ENCODE results near the gene CREB3L4. TPM values are rescaled to one million over a fixed set of nuclear protein-coding genes. Genes with fewer than 3 reads are reported as not detected.

CREB3L4 gene, protein sequence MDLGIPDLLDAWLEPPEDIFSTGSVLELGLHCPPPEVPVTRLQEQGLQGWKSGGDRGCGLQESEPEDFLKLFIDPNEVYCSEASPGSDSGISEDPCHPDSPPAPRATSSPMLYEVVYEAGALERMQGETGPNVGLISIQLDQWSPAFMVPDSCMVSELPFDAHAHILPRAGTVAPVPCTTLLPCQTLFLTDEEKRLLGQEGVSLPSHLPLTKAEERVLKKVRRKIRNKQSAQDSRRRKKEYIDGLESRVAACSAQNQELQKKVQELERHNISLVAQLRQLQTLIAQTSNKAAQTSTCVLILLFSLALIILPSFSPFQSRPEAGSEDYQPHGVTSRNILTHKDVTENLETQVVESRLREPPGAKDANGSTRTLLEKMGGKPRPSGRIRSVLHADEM
- total RNA-seq = 10 to 100 TPM in 1 of 2 experiments, 1 to 10 TPM in 1; 8.2 to 10.0 TPM

DNA sequence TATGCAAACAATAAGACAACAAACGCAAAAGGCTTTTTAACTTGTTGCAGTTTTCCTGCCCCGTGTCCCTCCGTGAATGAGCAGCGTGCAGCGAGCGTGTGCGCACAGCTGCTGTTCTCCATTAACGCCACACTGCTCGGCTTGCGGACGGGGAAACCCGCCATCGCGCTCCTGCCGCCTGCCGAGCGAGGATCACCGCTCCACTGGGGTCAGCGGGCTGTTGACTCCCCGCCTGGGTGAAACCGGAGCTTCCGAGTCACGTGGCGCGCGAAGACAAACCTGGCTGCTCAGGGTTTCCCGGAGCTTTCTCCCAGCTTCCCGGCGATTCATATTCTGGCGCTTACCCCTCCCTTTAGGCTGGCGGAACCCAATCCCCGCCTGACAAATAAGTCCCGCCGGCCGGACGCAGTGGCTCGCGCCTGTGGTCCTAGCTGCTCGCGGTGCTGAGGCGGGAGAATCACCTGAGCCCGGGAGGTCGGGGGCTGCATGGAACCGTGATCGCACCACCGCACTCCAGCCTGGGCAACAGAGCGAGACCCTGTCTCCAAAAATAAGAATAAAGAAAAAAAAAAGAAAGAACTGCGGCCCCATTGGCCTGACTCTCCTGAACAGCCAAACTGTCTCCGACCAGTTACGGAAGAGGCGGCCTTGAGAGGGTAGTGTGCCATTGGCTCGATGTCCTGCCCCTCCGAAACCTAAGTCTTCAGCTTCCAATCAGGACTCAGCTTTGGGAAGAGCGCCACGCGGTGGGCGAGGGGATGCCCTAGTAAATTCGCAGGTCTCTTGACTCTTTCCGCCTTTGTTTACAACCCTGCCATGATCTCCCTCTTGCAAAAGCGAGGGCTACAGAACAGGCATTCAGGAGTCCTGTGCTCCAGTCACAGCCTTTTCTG is at the start of gene CREB3L4:
TSS of gene CREB3L4 (plus strand) at position 796 of the 893 bp plus-strand sequence. CDS start 624 bp downstream, outside the sequence.
- Mint-ChIP-seq H3K4me3 (peak within 1 kb of the TSS; percentile 96), H3K4me1 (peaks cover 51% of the 10 kb centered on the region), H3K9me3 (no peaks in the 10 kb centered on the region), H3K27me3 (no peaks in the 10 kb centered on the region), H3K27ac (peak within 1 kb of the TSS; percentile 95), H3K36me3 (peaks cover 3% of the 10 kb centered on the region)
- peak; percentile 87 for ATAC-seq (ENCODE audit: low read depth)
- POLR2A ChIA-PET = interaction anchor here (0.7 to 4.1 kb wide), 18 partner anchors 9 to 451 kb away, joined by 3 to 100 read pairs (median 4); partner anchors contain the start of genes CHTOP, CRTC2, DENND4B and GATAD2B
- DNase-seq = peak; percentile 80

DNA sequence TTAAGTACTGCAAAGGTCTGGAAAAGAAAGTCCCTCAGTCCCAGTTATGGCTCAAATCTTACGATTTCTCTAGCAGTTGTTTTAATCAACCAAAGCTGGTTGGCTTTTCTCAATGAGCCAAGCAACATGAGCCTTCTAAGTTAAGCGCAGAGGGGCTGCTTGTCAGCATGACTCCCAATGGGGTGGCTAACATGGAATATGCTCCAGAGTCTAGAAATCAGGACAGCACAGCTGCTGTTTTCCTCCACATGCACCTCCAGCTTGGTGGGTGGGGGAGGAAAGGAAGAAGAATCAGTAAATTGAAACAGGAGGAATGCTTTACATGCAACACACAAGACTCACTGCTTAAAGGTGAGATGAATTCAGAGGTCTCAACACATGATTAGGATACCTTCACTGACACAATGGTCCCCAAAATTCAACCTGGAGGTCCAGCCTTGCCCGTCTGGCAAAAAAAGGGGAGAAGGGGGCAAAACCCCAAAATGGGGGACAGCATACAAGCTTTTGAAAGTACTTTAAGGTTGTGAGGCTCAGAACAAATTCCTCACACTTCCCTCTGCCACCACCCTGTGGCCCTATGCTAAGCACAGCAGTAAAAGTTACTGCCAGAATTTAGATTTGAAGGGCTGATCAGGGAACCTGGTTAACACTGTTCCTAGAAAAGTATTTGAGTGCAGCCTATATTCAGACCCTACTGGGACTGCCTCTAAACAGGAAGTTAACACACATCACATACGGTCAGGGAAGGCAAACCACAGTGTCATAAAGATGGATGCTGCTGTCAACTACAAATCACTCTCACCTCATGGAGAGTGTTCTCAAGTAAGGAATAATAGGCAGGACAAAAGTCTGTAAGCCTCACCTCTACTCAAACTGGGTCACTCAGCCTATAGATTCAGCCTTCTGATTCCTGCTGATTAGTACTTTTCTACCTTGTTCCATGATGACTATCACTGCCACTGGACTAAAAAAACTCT is 47.5 kb upstream of the CREB3L4 start:
- H3K36me3 Mint-ChIP-seq = peaks cover 13% of the 10 kb centered on the region
- peaks cover 43% of the 10 kb centered on the region for H3K4me1 Mint-ChIP-seq
- DNase-seq (peak; percentile 33), ATAC-seq (ENCODE audit: low read depth) (peak; percentile 21)
- H3K27me3 Mint-ChIP-seq = no peaks in the 10 kb centered on the region
- peak overlapping the region; percentile 95 for H3K4me3 Mint-ChIP-seq
- POLR2A ChIA-PET = interaction anchor here (0.6 to 7.7 kb wide), 6 partner anchors 14 to 70 kb away, joined by 3 to 101 read pairs (median 10); partner anchors contain the start of genes DENND4B, JTB and RPS27
- no peaks in the 10 kb centered on the region for H3K9me3 Mint-ChIP-seq
- H3K27ac Mint-ChIP-seq = peak overlapping the region; percentile 98

DNA sequence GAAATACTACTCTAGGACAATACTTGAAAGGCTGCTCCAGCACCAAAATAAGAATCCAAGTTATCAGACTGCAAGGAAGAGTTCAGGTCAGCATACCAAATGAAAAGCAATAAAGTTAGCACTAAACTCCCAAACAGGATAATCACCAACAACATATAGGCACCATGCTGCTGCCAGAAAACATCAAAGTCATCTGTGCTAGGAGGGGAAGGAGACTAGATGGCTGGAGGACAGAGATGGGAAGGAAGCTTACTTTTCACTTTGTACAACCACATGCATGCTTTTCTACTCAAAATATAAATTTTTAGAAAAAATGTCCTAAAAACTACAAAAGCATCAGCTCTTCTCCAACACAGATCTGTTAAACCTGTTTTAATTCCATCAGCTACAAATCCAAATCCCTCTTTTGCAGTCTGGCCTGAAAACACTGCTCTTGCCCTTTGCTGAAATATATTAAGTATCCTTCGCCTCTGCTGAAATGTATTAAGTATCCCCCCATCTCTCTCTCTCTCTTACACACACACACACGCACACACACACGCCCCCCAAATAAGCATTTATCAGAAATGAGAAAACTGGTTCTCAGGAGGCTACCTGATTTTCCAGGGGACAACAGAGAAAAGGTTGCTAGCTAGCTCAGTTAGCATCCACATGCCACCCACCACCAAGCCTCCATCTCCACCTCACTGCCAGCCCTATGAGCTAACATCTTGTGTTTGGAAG is 46.5 kb upstream of the CREB3L4 start:
- Mint-ChIP-seq H3K4me3 (peak overlapping the region; percentile 95), H3K36me3 (peaks cover 11% of the 10 kb centered on the region), H3K27ac (peak overlapping the region; percentile 98), H3K27me3 (no peaks in the 10 kb centered on the region), H3K4me1 (peaks cover 40% of the 10 kb centered on the region), H3K9me3 (no peaks in the 10 kb centered on the region)
- ATAC-seq (ENCODE audit: low read depth) (no peak), DNase-seq (peak; percentile 4)
- POLR2A ChIA-PET = interaction anchor here (0.6 to 7.7 kb wide), 13 partner anchors 18 to 286 kb away, joined by 3 to 101 read pairs (median 4); partner anchors contain the start of genes CREB3L4, DENND4B, JTB and RPS27

GRCh38 chr1:153921803-153922075 is 46.0 kb upstream of the CREB3L4 start:
- Mint-ChIP-seq H3K4me3 (peak overlapping the region; percentile 95), H3K9me3 (no peaks in the 10 kb centered on the region), H3K27me3 (no peaks in the 10 kb centered on the region), H3K36me3 (peaks cover 10% of the 10 kb centered on the region), H3K27ac (peak overlapping the region; percentile 98), H3K4me1 (peaks cover 39% of the 10 kb centered on the region)
- POLR2A ChIA-PET = interaction anchor here (0.6 to 7.7 kb wide), 14 partner anchors 18 to 299 kb away, joined by 3 to 101 read pairs (median 4); partner anchors contain the start of genes CREB3L4, DENND4B, JTB and RPS27
- DNase-seq (no peak), ATAC-seq (ENCODE audit: low read depth) (no peak)

GRCh38 chr1:153922076-153922971 is 45.4 kb upstream of the CREB3L4 start:
- peak; percentile 35 for ATAC-seq (ENCODE audit: low read depth)
- Mint-ChIP-seq H3K4me1 (peaks cover 39% of the 10 kb centered on the region), H3K9me3 (no peaks in the 10 kb centered on the region)

GRCh38 chr1:153922972-153923925 is 44.5 kb upstream of the CREB3L4 start, which contains the start of gene GATAD2B:
GATAD2B (minus strand) TSS chr1:153922972; CDS start chr1:153828347, 94,625 bp downstream.
- POLR2A ChIA-PET = interaction anchor here (0.5 to 7.7 kb wide), 23 partner anchors 7 to 297 kb away, joined by 3 to 101 read pairs (median 5); partner anchors contain the start of genes CREB3L4, CRTC2, DENND4B and JTB
- H3K4me1 Mint-ChIP-seq = peaks cover 36% of the 10 kb centered on the region
- H3K27me3 Mint-ChIP-seq = no peaks in the 10 kb centered on the region

More at GRCh38 chr1:153922076-153922971, 45.4 kb upstream of the CREB3L4 start:
- H3K27ac Mint-ChIP-seq = peak overlapping the region; percentile 98
- POLR2A ChIA-PET = interaction anchor here (0.5 to 7.7 kb wide), 25 partner anchors 11 to 298 kb away, joined by 3 to 101 read pairs (median 4); partner anchors contain the start of genes CREB3L4, CRTC2, DENND4B and JTB
- H3K4me3 Mint-ChIP-seq = peak overlapping the region; percentile 95
- DNase-seq = no peak
- no peaks in the 10 kb centered on the region for H3K27me3 Mint-ChIP-seq
- H3K36me3 Mint-ChIP-seq = peaks cover 10% of the 10 kb centered on the region

GRCh38 chr1:153926405-153926804 is 41.3 kb upstream of the CREB3L4 start:
- POLR2A ChIA-PET = interaction anchor here (0.6 to 7.7 kb wide), 3 partner anchors 9 to 151 kb away, joined by 3 to 101 read pairs (median 3); partner anchors contain the start of genes DENND4B and SLC27A3
- DNase-seq = no peak
- Mint-ChIP-seq H3K36me3 (peaks cover 7% of the 10 kb centered on the region), H3K4me1 (peaks cover 18% of the 10 kb centered on the region), H3K4me3 (no peak overlapping the region), H3K27ac (no peak overlapping the region), H3K9me3 (no peaks in the 10 kb centered on the region), H3K27me3 (no peaks in the 10 kb centered on the region)
- ATAC-seq (ENCODE audit: low read depth) = no peak

More at GRCh38 chr1:153922972-153923925, 44.5 kb upstream of the CREB3L4 start, which contains the start of gene GATAD2B:
- DNase-seq (peak; percentile 96), ATAC-seq (ENCODE audit: low read depth) (peak; percentile 94)
- Mint-ChIP-seq H3K9me3 (no peaks in the 10 kb centered on the region), H3K36me3 (peaks cover 9% of the 10 kb centered on the region), H3K4me3 (peak within 1 kb of the TSS; percentile 95), H3K27ac (peak within 1 kb of the TSS; percentile 98)

DNA sequence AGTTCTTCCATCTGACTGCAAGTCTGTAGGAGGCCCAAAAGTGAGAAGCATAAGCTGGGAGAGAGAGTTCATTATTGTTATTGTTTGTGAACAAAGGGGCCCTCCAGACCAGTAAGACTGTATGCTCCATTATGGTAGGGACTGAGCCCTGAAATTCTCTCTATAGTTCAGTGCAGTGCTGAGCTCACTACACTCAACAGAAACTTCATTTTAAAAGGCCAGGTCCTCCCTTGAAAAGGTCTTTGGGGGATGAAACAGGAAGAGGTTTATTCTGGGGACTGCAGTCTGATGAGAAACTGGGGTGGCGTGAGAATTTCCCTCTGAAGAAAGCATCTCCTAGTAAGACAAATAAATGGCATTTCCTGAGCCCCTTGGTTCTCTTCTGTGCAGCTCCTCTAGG is 39.5 kb upstream of the CREB3L4 start:
- peak overlapping the region; percentile 45 for H3K4me3 Mint-ChIP-seq
- H3K4me1 Mint-ChIP-seq = peaks cover 16% of the 10 kb centered on the region
- ATAC-seq (ENCODE audit: low read depth) (peak; percentile 10), DNase-seq (no peak)
- peaks cover 6% of the 10 kb centered on the region for H3K36me3 Mint-ChIP-seq
- POLR2A ChIA-PET = interaction anchor here (0.7 to 2.8 kb wide), 6 partner anchors 11 to 62 kb away, joined by 3 to 13 read pairs (median 4); partner anchors contain the start of genes DENND4B and RPS27
- H3K27me3 Mint-ChIP-seq = no peaks in the 10 kb centered on the region
- peak overlapping the region; percentile 82 for H3K27ac Mint-ChIP-seq
- H3K9me3 Mint-ChIP-seq = no peaks in the 10 kb centered on the region

- peaks cover 8% of the 10 kb centered on the region for H3K36me3 Mint-ChIP-seq
- peak; percentile 13 for DNase-seq
- no peaks in the 10 kb centered on the region for H3K27me3 Mint-ChIP-seq
- peak overlapping the region; percentile 82 for H3K27ac Mint-ChIP-seq
- no peaks in the 10 kb centered on the region for H3K9me3 Mint-ChIP-seq
- ATAC-seq (ENCODE audit: low read depth) = no peak
- POLR2A ChIA-PET = interaction anchor here (0.7 to 2.8 kb wide), 6 partner anchors 11 to 62 kb away, joined by 3 to 13 read pairs (median 4); partner anchors contain the start of genes DENND4B and RPS27
- no peak overlapping the region for H3K4me3 Mint-ChIP-seq
- peaks cover 14% of the 10 kb centered on the region for H3K4me1 Mint-ChIP-seq
Observed at GRCh38 chr1:153928791-153929341, 38.8 kb upstream of the CREB3L4 start.

All from activated naive CD8-positive, alpha-beta T cell treated with anti-CD3 and anti-CD28 coated beads, Interleukin-2, amount 10 ng/mL, durations not matched to agents 7 days and 5 days (primary cell).